GM12878 (cell line): ENCODE data around the gene TAAR9. TPM values are rescaled to one million over a fixed set of nuclear protein-coding genes. Genes with fewer than 3 reads are reported as not detected.

Experiments used
- ATAC-seq: fragments of 200-7000 bp; cut with Tn5 transposase; 3 replicates; pipeline ENCODE4 v1.9.1; 2020; ENCODE audit warnings: mild to moderate bottlenecking, moderate library complexity
- BruUV-seq: library from RNA; stranded (reverse); fragments of 400-500 nt; replicated peaks from 2 replicates; lab custom pipeline; 2021; lab: Mats Ljungman, UMichigan
- CTCF ChIA-PET: fragments of 300-600 bp; sonication (Branson Sonifier 250); formaldehyde crosslinking; extraction: SDS; loops from one replicate; lab custom pipeline; 2021; ENCODE audit warnings: inconsistent platforms; lab: Yijun Ruan, JAX
- POLR2A ChIA-PET: fragments of 350-600 bp; formaldehyde crosslinking; extraction: SDS; loops from one replicate; lab custom pipeline; 2021; ENCODE audit warnings: inconsistent platforms; lab: Charles Lee
- RAD21 ChIA-PET: fragments of 300-600 bp; sonication (Branson Sonifier 250); formaldehyde crosslinking; loops from one replicate; lab custom pipeline; 2023; ENCODE audit warnings: antibody characterized with exemption; ENCODE audit not compliant: unreplicated experiment; lab: Charles Lee
- SMC1A ChIA-PET: fragments of 300-600 bp; sonication (Branson Sonifier 250); formaldehyde crosslinking; loops from one replicate; lab custom pipeline; 2023; ENCODE audit not compliant: unreplicated experiment, uncharacterized antibody; lab: Charles Lee
- DNase-seq: peaks from one replicate; pipeline ENCODE4 v3.0.0-alpha.2; 2011; ENCODE audit warnings: low read depth, low spot score
- FAIRE-seq: peaks from 3 replicates; lab custom pipeline; 2011; peaks lifted over from hg19 to GRCh38; lab: Jason Lieb, UNC
- H2AFZ ChIP-seq: 2 replicates; pipeline ENCODE4 v1.6.0; 2011; ENCODE audit warnings: low read depth, low read length, control low read depth; ENCODE audit not compliant: control insufficient read depth
- H3K27ac ChIP-seq: 2 replicates; pipeline ENCODE4 v1.5.1; 2011; ENCODE audit warnings: control low read depth; ENCODE audit not compliant: control insufficient read depth, insufficient read depth
- H3K27me3 ChIP-seq, 2 experiments: replicated peaks in 1 of 2; 2 replicates each; pipeline versions ENCODE4 v1.6.0 to v1.6.1; 2011; ENCODE audit warnings: low read length in 1 of 2; ENCODE audit not compliant: control insufficient read depth in 2 of 2, insufficient read depth in 2 of 2
- H3K36me3 ChIP-seq, 2 experiments: 2 replicates each; pipeline ENCODE4 v1.5.1; 2011; ENCODE audit warnings: low read length in 1 of 2; ENCODE audit not compliant: control insufficient read depth in 2 of 2, insufficient read depth in 2 of 2
- H3K4me1 ChIP-seq: 2 replicates; pipeline ENCODE4 v1.6.1; 2011; ENCODE audit warnings: mild to moderate bottlenecking, low read length, moderate library complexity, mixed read lengths; ENCODE audit not compliant: control insufficient read depth, insufficient read depth
- H3K4me2 ChIP-seq: 2 replicates; pipeline ENCODE4 v1.6.0; 2011; ENCODE audit warnings: control low read depth; ENCODE audit not compliant: control insufficient read depth, insufficient read depth
- H3K4me3 ChIP-seq: fragments of 200-600 bp; sonication (generic); 2 replicates; pipeline ENCODE4 v1.5.1; 2016
- H3K79me2 ChIP-seq: 2 replicates; pipeline ENCODE4 v1.6.0; 2011; ENCODE audit warnings: low read length; ENCODE audit not compliant: control insufficient read depth, insufficient read depth
- H3K9ac ChIP-seq: 2 replicates; pipeline ENCODE4 v1.8.0; 2011; ENCODE audit warnings: low read length, control low read depth, mixed read lengths; ENCODE audit not compliant: control insufficient read depth, insufficient read depth
- H3K9me3 ChIP-seq: replicated peaks from 3 replicates; pipeline ENCODE4 v1.5.1; 2011; ENCODE audit warnings: mild to moderate bottlenecking, low read length; ENCODE audit not compliant: control insufficient read depth, insufficient read depth
- H4K20me1 ChIP-seq: 2 replicates; pipeline ENCODE4 v1.6.0; 2011; ENCODE audit not compliant: control insufficient read depth, insufficient read depth
- ATF2 ChIP-seq: IDR thresholded peaks from 2 replicates; pipeline ENCODE4 v1.6.1; 2012; ENCODE audit warnings: low read length, inconsistent platforms
- BHLHE40 ChIP-seq, 2 experiments: fragments of 450-650 bp in 1 of 2; IDR thresholded peaks; 2 replicates each; pipeline ENCODE4 v1.6.1; 2011 to 2017; ENCODE audit warnings: low read depth in 2 of 2, borderline replicate concordance in 1 of 2, improper control_type of control experiment in 1 of 2, low read length in 1 of 2, mild to moderate bottlenecking in 1 of 2
- BRCA1 ChIP-seq: IDR thresholded peaks from 2 replicates; pipeline ENCODE4 v1.6.1; 2011; ENCODE audit warnings: low read depth, low read length, improper control_type of control experiment
- CREM ChIP-seq: IDR thresholded peaks from 2 replicates; pipeline ENCODE4 v1.6.1; 2014; ENCODE audit warnings: antibody characterized with exemption, low read depth
- KAT2A ChIP-seq: conservative IDR thresholded peaks from 2 replicates; pipeline ENCODE4 v1.6.1; 2011; ENCODE audit warnings: low read depth, low read length; ENCODE audit not compliant: control insufficient read depth
- NFIC ChIP-seq: IDR thresholded peaks from 2 replicates; pipeline ENCODE4 v1.6.1; 2012; ENCODE audit warnings: low read depth, mild to moderate bottlenecking, inconsistent platforms, low read length, moderate library complexity
- NFXL1 ChIP-seq: fragments of 450-650 bp; IDR thresholded peaks from 2 replicates; pipeline ENCODE4 v1.6.1; 2017; ENCODE audit warnings: antibody characterized with exemption, mild to moderate bottlenecking, borderline replicate concordance
- NR2C1 ChIP-seq: fragments of 450-650 bp; IDR thresholded peaks from 2 replicates; pipeline ENCODE4 v1.6.1; 2017; ENCODE audit warnings: antibody characterized with exemption, mild to moderate bottlenecking, moderate library complexity
- NRF1 ChIP-seq: conservative IDR thresholded peaks from 2 replicates; pipeline ENCODE4 v1.6.1; 2011; ENCODE audit warnings: mild to moderate bottlenecking, low read depth, low read length, improper control_type of control experiment
- SREBF2 ChIP-seq: IDR thresholded peaks from 2 replicates; pipeline ENCODE4 v1.6.1; 2012; ENCODE audit warnings: mild to moderate bottlenecking, low read length
- STAT1 ChIP-seq: fragments of 450-650 bp; conservative IDR thresholded peaks from 2 replicates; pipeline ENCODE4 v1.6.1; 2014; ENCODE audit warnings: antibody characterized with exemption, mild to moderate bottlenecking
- STAT3 ChIP-seq: IDR thresholded peaks from 2 replicates; pipeline ENCODE4 v1.6.1; 2011; ENCODE audit warnings: low read depth, low read length, improper control_type of control experiment
- SUZ12 ChIP-seq: fragments of 200-600 bp; sonication (generic); IDR thresholded peaks from one replicate; pipeline ENCODE4 v1.6.1; 2018; ENCODE audit warnings: antibody characterized with exemption, mild to moderate bottlenecking; ENCODE audit not compliant: unreplicated experiment
- WGBS: methylation state at CpG from one replicate; pipeline ENCODE4 v1.1.6; 2016; ENCODE audit warnings: low lambda C conversion rate; ENCODE audit not compliant: insufficient replicate concordance, insufficient coverage; ENCODE audit errors: missing lambda C conversion rate; 5-methylcytosine and 5-hydroxymethylcytosine counted together
- in situ Hi-C: fragments of 300-500 bp; cut with MboI; formaldehyde crosslinking; loops from 9 replicates; pipeline ENCODE4 v1.14.3; 2018; ENCODE audit warnings: mixed read lengths
- intact Hi-C: fragments of 100-400 bp; cut with micrococcal nuclease; formaldehyde crosslinking; loops from one replicate; pipeline ENCODE4 v1.14.2; 2022; ENCODE audit not compliant: unreplicated experiment
- polyA plus RNA-seq, 11 experiments: library from polyadenylated mRNA; depleted of rRNA in 4 of 11; unstranded in 6 of 11; stranded (reverse) in 5 of 11; fragments of >200 nt; fragmentation: Nextera tagmentation in 4 of 11; fragmentation: Illumina TruSeq in 1 of 11; extraction: Ambion mirVana in 4 of 11; extraction: Trizol in 1 of 11; gene quantifications; 1 replicate in 1 of 11; 2 replicates in 10 of 11; pipeline versions ENCODE4 v1.2.1 to v1.2.3, GENCODE V29; 2011 to 2016; ENCODE audit warnings: inconsistent platforms in 2 of 11, missing spikeins in 2 of 11, low read depth in 1 of 11
- total RNA-seq, 4 experiments: library from RNA; depleted of rRNA in 3 of 4; stranded (reverse); fragments of >200 nt in 3 of 4; fragmentation: Illumina TruSeq in 1 of 4; extraction: Trizol in 1 of 4; gene quantifications; 2 replicates each; pipeline versions ENCODE4 v1.2.1 to v1.2.3, GENCODE V29; 2013 to 2021

Gene TAAR9
- total and polyA plus RNA-seq, 10 of the 15 experiments (the other 5 are each of a cell fraction or from before 2014, with no cell fraction given), result not detected

GRCh38 chr6:132515386-132515785 is 22.7 kb upstream of the TAAR9 start:
- Histone ChIP-seq H3K79me2 (peaks cover 28% of the 10 kb centered on the region), H2AFZ (no peak overlapping the region), H4K20me1 (no peaks in the 10 kb centered on the region), H3K27me3 (no peaks in the 10 kb centered on the region), H3K4me2 (no peak overlapping the region), H3K9me3 (no peaks in the 10 kb centered on the region), H3K4me1 (peaks cover 6% of the 10 kb centered on the region), H3K27ac (no peak overlapping the region), H3K36me3 (no peaks in the 10 kb centered on the region), H3K4me3 (no peak overlapping the region), H3K9ac (no peak overlapping the region)
- in situ Hi-C loops (no loop called here), intact Hi-C loops (loop anchor here (10.0 kb wide), 1 partner anchor 1439 kb away; the partner anchor contains the start of gene TBPL1)
- ChIA-PET RAD21 (interaction anchor here (1.5 kb wide), 1 partner anchor 301 kb away, joined by 3 read pairs; no protein-coding TSS in a partner anchor), CTCF (interaction anchor here (0.7 to 4.1 kb wide), 6 partner anchors 12 to 235 kb away, joined by 3 to 20 read pairs (median 4); no protein-coding TSS in a partner anchor), SMC1A (interaction anchor here (0.8 to 2.1 kb wide), 4 partner anchors 15 to 214 kb away, joined by 3 to 4 read pairs (median 3); no protein-coding TSS in a partner anchor), POLR2A (interaction anchor here (0.6 kb wide), 1 partner anchor 115 kb away, joined by 3 read pairs; no protein-coding TSS in a partner anchor)
- no peak for FAIRE-seq
- no peak for ATAC-seq
- WGBS, result 47% methylated on average over 2 of the region's 2 CpGs
- no peak for TF ChIP-seq CREM
- TF ChIP-seq STAT1, result no peak
- TF ChIP-seq KAT2A, result no peak
- TF ChIP-seq SUZ12, result no peak
- no peak for TF ChIP-seq NR2C1
- no peak for TF ChIP-seq STAT3
- TF ChIP-seq NFIC, result no peak
- no peak for TF ChIP-seq SREBF2
- no peak for TF ChIP-seq NRF1
- TF ChIP-seq BRCA1, result no peak
- TF ChIP-seq NFXL1, result no peak
- no peak for TF ChIP-seq ATF2
- no peak for TF ChIP-seq BHLHE40 (IDR thresholded peaks at IDR 0.05; ENCODE audit: borderline replicate concordance in 1 of 2, low read depth in 2 of 2, low read length in 1 of 2)
- BruUV-seq, result no TSS peak
- DNase-seq, result no peak
